B cell (primary cell): ENCODE data around the gene KCTD17.

Source experiments
- EZH2 ChIP-seq: IDR thresholded peaks from 2 replicates; pipeline ENCODE4 v1.6.1; 2012; ENCODE audit warnings: borderline replicate concordance, low read depth, mild to moderate bottlenecking, moderate library complexity, low read length; ENCODE audit not compliant: insufficient read depth, poor library complexity, severe bottlenecking
- TF ChIP-seq, protein P1 (sequence below): fragments of 200-600 bp; IDR thresholded peaks from one replicate; pipeline ENCODE4 v1.8.0; 2022; ENCODE audit warnings: antibody characterized with exemption, mild to moderate bottlenecking

DNA sequence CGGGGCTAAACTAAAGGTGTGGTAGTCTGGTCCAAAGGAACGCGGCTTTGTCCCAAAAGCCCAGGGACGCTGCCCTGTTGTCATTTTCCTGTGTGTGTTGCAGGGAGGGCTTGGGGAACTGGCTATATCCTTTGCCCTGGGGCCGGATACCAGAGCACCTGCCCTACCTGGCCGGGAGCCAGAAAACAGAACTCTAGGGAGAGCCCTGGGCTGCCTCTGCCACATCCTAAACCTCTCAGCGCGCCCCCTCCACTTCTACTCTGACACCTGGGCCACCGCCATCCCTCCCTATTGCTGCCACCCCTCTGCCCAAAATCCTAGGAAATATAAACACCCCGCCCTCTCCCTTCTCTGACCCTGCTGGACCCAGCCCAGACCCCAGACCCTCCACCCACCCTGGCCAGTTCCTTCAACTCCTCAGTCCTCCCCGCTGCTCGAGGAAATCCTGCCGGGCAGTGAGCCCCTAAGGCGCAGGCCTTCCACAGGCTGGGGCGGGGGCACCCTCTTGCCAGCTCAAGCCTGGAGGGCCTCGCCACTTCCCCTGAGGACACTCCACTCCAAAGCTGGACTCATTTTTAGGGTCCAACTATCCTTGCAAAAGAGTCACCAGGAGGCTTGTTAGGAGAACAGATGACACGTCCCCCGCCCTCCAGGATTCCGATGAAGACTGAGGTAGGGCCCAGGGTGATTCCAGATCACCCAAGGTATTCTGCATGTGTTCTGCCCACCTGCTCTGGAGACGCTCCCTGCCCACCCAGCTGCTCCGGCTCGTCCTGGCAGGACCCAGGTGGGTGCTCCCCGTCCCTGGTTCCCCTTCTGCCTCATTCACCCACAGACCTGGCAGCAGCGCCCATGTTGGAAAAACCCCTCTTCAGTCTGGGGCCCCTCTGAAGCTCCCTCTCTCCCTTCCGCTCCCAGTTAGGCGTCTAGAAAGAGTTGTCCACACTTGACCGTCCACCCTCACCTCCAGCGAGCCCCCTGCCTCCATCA, 12.2 kb downstream of the KCTD17 start:
- TF ChIP-seq, protein P1, sequence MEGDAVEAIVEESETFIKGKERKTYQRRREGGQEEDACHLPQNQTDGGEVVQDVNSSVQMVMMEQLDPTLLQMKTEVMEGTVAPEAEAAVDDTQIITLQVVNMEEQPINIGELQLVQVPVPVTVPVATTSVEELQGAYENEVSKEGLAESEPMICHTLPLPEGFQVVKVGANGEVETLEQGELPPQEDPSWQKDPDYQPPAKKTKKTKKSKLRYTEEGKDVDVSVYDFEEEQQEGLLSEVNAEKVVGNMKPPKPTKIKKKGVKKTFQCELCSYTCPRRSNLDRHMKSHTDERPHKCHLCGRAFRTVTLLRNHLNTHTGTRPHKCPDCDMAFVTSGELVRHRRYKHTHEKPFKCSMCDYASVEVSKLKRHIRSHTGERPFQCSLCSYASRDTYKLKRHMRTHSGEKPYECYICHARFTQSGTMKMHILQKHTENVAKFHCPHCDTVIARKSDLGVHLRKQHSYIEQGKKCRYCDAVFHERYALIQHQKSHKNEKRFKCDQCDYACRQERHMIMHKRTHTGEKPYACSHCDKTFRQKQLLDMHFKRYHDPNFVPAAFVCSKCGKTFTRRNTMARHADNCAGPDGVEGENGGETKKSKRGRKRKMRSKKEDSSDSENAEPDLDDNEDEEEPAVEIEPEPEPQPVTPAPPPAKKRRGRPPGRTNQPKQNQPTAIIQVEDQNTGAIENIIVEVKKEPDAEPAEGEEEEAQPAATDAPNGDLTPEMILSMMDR = no peak
- no peak for TF ChIP-seq EZH2
